Stimulated activated CD8-positive, alpha-beta memory T cell treated with anti-CD3 and anti-CD28 coated beads, Interleukin-2, amount 100 ng/mL, for 48 hours (primary cell): ENCODE measurements around the gene PLBD2.

ENCODE experiments used
- DNase-seq, 2 donors: peaks; one replicate each; pipeline ENCODE4 v3.0.0-alpha.2; 2020; ENCODE audit warnings: low read depth in 2 of 2

Gene PLBD2, protein sequence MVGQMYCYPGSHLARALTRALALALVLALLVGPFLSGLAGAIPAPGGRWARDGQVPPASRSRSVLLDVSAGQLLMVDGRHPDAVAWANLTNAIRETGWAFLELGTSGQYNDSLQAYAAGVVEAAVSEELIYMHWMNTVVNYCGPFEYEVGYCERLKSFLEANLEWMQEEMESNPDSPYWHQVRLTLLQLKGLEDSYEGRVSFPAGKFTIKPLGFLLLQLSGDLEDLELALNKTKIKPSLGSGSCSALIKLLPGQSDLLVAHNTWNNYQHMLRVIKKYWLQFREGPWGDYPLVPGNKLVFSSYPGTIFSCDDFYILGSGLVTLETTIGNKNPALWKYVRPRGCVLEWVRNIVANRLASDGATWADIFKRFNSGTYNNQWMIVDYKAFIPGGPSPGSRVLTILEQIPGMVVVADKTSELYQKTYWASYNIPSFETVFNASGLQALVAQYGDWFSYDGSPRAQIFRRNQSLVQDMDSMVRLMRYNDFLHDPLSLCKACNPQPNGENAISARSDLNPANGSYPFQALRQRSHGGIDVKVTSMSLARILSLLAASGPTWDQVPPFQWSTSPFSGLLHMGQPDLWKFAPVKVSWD

DNA sequence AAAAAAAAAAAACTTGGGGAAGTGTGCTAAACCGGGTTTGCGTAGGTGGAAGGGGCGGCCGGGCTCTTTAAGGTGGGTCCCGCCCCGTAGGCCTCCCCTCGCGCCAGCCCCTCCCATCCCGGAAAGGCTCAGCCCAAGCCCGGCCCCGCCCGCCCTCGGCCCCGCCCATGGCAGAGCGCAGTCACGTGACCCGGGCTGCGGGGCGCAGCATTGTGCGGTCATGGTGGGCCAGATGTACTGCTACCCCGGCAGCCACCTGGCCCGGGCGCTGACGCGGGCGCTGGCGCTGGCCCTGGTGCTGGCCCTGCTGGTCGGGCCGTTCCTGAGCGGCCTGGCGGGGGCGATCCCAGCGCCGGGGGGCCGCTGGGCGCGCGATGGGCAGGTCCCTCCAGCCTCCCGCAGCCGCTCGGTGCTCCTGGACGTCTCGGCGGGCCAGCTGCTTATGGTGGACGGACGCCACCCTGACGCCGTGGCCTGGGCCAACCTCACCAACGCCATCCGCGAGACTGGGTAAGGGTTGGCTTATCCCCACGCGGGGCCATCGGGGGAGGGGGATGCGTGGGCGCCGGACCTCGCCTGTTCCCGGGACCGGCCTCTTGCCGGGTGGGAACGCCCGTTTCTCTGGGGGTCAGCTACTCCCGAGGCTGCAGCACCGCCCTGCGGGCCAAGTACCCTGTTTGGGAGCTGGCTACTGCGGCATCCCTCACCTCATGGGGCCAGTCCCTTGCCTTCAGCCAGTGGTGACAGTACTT is at the start of gene PLBD2:
Gene PLBD2, plus strand, starts transcription at position 207 of the 752 bp plus-strand sequence. Its CDS starts 14 bp downstream, at position 221.
- peak; percentile 90 to 93 for DNase-seq

DNA sequence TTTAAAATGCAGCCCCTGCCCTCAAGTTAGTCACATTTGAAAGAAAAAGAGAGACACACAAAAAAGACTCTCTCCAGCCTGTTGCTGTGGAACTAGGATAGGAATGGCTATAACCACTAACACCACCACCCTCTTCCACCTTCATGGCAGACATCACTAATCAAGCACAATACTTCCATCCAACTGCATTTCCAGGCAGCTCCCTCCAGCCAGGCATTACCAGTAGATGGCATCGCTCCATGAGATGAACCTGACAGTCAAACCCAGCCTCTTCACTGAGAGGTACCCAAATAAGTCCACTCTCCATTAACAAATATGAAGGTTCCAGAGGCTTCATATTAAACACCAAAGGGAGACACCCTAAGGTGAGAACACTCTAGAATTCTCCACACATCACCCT is 47.9 kb upstream of the PLBD2 start:
- no peak for DNase-seq

DNA sequence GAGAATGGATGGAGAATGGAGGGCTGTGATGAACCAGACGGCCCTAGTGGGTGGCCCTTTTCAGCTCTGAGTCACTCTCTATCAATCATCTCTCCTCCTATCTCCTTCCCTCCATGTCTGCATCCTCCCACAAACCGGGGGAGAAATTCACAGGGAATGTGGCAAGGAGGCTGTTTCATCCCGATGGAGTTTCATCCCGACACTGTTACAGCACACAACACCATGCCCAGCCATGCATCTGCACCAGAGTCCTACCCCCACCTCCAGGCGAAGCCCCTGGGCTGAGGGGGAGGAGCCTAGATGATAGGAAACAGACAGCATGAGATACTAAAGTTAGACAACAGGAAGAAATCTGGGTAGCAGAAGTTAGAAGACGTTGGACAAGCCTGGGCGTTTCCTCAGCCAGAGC is 44.3 kb upstream of the PLBD2 start:
- DNase-seq = no peak

DNA sequence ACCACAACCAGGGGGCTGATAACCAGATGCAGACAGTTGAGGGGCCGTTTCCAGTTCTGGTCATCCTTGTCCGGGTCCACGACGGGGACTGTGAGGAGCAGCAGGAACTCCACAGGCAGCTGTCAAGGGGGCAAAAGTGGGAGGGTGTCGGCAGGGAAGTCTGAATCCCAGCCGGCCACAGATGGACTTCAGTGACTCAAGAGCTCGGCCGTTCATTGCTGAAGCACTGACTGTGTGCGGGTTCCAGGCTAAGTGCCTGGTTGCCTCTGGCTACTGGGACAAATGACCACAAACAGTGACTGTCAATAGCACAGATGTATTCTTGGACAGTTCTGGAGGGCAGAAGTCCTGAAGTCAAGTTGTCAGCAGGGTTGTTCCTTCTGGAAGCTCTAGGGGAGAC is 43.0 kb upstream of the PLBD2 start:
- no peak for DNase-seq

DNA sequence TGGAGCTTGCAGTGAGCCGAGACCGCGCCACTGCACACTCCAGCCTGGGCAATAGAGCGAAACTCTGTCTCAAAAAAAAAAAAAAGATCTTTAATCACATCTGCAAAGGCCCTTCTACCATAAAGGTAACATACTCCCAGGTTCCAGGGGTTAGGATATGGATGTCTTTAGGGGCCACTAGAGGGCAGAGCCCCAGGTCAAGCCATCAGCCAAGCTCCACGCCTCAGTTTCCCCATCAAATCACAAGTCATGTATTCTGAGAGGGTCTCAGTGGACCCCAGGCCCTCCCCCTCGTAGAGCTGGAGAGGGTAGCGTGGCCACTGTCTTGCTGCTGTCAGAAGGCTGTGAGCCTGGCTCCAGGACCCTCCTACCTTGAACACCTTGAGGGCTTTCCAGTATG is 42.2 kb upstream of the PLBD2 start:
- no peak for DNase-seq

DNA sequence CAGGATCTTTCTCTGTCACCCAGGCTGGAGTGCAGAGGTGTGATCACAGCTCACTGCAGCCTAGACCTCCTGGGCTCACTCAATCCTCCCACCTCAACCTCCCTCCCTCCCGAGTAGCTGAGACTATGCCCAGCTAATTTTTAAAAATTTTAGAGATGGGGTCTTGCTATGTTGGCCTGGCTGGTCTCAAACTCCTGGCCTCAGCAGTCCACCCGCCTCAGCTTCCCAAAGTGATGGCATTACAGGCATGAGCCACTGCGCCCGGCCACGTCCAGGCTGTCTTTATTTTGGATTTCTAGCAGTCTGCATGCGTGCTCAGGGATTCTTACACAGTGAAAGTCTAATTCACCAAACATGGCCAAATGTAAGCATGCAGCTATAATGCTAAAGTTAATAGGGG is 41.3 kb upstream of the PLBD2 start:
- no peak for DNase-seq

DNA sequence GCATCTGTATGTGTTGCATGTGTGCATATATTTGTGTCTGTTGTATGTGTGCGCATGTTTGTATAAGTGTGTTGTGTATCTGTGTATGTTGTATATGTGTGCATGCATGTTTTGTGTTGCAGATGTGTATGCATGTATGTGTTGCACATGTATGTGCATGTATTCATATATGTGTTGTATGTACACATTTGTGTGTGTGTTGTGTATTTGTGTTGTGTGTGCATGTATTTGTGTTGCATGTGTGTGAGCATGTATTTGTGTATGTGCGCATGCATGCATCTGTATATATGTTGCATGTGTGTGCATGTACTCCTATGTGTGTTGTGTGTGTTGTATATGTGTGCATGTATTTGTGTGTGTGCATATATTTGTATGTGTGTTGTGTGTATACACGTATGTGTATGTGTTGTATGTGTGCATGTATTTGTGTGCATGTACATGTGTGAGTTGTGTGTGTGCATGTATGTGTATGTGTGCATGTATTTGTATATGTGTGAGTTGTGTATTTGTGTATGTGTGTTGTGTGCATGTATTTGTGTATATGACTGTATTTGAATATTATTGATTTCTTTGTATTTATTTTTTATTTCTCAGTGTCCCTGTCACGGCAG is 40.2 kb upstream of the PLBD2 start:
- no peak for DNase-seq

DNA sequence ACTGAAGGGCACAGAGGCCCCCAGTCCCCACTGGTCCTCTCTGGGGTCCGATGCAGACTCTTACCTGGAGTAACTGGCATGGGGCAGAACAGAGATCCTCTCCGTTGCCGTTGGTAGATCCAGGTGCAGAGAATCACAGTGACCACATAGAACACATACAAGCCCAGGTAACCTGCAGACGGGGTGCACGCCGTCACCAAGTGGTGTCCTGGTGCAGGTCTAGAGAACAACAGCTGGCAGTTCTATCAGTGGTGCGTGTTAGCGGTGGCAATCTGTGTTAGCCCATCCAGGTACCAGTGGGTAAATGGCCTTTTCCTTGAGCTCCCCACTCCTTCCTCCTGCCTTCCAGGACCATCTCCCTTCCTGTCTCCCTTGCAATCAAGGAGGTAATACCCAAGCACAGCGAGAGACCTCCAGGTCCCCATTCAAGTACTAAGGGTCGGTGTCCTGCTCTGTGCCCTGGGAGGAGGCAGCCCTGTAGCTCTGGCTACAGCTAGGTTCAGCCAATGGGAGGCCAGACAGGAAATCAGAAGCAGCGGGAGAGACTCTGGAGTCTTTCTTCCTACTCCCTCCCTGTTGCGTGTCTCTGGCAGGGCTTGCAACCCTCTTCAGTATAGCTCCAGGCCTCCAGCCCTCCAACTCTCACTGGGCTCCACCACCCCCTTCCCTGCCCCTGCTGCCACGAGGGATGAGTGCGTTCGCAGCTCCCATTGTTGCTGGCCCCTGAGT is 39.3 kb upstream of the PLBD2 start:
- no peak for DNase-seq

DNA sequence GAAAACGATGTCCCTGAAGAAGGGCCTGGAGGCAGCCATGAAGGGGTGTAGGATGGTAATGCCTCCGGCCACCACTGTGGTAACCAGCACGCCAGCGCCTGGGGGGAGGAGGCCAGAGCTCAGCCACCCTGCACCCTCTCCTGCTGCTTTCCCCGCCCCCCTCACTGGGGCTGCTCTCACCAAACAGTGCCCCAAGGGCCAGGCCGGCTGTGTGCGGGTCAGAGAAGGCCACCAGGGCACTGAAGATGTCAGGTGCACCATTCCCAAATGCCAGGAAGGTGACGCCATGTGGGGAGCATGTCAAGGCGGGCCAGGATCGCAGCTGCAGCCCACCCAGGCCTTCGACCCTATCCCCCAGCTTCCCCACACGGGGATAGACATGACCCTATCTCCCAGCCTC is 38.0 kb upstream of the PLBD2 start:
- DNase-seq = no peak

DNA sequence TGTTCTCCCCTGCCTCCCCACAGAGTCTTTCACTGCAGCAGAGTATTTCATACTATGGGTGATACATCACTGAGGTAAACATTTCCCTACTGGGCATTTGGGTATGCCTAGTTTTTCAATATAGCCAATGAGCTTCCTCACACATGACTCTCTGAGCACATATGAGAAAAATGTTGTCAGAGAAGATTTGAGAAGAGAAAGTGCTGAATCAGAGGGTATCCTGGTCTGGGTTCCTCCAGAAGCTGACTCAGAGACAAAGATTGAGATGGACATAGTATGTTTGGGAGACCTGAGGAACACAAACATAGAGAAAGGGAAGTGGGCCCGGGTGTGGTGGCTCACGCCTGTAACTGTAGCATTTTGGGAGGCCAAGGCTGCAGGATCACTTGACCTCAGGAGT is 36.0 kb upstream of the PLBD2 start:
- DNase-seq = no peak

DNA sequence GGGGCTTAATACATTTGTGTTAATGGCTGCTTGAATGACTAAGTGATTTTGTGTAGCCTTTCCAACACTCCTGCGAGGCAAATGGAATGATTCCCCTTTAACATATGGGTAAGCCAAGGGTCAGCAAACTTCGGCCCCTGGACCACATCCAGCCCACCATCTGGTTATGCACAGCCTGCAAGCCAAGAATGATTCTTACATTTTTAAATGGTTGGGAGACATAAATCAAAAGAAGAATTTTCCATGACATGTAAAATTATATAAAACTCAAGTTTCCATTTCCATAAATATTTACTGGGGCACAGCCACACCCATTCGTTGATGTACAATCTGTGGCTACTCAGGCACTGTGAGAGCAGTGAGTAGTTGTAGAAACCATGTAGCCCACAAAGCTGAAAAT is 32.5 kb upstream of the PLBD2 start:
- DNase-seq = no peak

DNA sequence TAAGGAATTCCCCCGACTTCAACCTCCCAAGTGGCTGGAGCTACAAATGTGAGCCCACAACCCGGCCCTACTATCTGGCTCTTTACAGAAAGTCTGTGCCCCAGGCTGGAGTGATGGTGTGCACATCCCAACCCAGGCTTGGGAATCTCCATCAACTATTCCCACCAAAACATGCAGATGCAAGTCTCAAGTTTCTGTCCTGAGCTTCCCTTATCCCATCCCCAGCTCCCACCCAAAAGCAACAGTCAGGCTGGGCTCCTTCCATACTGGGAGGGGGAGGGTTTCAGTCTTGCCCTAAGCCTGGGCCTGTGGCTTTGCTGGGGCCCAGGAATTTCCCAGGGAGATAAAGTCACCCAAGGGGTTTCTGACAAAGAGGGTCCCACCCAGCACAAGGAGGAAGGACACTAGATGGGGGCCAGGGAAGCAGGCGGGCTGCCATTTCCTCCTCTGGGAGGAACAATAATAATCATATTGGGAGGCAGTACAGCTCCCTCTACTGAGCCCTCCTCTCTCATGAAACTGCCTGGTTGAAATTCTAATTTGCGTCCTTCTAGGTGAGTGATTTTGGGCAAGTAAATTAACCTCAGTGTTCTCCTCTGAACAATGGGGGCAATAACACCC is 31.5 kb upstream of the PLBD2 start:
- no peak for DNase-seq

DNA sequence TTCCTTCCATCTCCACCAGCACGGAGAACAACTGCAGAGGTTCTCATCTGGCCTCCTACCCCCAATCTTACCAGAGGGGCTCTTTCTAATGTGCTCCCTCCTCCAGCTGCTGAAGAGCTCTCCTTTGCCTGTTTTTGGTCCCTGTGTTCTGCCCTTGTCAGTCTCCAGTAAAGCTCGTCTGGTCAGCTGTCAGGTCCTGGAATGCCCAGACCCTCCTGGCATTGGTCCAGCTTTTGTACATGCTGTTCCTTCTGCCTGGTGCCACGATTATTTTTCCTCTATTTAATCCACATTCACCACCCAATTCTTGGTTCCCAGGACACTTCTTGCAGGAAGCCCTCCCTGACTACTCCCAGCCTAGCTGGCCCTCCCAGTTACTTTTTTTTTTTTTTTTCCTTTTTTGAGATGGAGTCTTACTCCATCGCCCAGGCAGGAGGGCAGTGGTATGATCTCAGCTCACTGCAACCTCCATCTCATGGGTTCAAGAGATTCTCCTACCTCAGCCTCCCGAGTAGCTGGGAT is 30.0 kb upstream of the PLBD2 start:
- DNase-seq = no peak

DNA sequence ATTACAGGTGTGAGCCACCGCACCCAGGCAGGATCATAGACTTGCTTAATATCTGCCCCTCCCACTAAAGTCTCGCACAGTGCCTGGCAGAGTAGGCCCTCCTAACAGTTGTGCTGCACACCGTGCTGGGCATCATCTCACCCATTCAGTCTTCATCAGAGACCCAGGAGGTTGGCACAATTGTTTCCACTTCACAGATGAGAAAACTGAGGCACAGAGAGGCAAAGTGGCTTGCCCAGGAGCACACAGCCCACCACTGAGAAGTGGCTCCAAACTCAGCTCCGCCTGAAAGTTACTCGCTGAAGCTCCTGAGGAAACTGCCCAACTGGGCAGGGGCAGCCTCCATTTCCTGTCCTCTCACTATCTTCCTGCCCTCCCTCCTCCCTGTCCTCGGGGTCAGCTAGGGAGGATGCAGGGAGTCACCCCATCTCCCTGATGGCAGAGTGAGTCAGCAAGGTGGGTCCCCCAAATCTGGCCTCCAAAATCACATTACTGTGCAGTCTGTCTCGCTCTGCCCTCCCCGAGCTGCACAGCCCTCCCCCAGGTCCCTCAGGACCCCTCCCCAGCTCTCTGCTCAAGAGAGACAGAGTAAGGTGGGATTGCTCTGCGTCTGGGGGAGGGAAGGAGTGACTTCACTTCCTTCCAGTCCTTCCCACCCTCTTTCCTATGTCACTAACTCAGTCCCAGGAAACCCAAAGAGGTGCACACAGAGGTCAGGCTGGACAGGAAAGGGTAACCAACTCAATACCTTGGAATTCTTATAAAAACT is 29.2 kb upstream of the PLBD2 start:
- no peak for DNase-seq

DNA sequence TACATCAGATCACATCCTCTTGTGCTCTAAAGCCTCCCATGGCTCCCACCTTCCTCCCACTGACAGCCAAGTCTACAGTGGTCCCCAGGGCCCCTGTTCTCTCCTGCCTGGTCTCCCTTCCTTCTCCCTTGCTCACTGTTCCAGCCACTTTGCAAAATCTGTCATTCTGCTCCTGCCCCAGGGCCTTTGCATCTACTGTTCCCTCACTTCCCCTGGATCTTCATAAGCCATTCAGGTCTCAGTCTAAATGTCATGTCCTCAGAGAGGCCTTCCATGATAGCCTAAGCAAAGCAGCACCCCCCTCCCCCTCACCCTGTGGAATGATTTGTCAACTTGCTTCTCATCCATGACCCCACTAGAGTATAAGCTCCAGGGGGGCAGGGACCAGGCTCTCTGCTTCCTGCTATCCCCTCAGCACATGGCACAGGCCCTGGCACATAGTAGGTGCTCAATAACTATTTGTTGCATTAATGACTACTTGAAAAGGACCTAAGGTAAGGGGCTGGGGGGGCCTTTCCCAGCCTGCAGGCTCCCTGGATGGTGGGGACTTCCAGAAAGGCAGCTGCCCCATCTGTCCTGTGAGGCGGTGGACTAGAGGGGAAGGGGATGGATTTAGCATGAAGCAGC is 28.5 kb upstream of the PLBD2 start:
- no peak for DNase-seq

DNA sequence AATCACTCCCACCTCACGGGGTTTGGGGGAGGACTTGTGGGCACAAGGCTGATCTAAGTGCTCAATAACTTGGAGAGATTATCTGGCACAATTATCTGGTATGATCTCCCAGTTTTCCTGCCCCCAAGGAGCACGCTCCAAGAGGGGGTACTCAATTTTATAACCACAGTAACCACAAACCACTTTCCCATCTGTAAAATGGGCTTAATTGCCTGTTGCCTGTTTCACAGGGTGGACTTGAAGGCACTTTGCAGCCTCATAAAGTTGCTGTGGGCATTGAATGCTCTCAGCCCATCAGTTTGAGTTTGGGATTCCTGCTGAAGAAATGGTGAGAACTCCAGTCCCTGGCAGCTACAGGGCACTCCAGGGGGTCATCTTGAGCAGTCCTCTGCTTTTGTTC is 27.9 kb upstream of the PLBD2 start:
- DNase-seq = no peak

DNA sequence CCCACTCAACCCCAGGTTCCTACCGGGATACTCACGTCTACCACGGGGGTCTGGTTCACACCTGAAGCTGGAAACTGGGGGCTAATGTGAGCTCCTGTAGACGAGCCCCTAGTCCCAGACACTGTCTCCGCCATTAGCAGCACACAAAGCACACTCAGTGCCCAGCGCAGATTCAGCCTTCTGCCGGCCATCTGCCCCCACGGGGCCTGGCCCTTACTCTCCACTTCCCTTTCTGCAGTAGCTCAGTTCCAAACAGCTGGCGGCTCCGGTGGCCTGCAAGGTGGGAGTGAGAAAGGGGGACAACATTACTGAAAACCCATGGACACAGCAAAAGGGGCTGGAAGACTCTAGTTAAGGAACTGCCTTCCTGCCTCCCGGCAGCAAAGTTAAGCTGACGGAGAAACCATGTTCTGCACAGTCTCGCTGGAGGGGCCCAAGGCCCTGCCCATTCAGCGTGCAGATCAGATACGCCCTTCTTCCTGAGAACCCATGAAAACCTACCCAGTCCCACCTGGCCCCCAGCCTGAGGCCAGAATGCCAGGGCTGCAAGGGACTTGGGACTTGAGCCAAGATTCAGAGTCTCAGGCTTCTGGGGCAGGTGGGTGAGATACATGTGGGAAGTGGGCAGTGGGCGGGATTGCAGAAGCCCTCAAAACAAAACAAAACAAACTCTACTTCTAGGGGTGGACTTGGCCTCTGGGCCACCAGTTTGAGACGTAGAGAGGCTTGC is 25.5 kb upstream of the PLBD2 start:
- no peak for DNase-seq

DNA sequence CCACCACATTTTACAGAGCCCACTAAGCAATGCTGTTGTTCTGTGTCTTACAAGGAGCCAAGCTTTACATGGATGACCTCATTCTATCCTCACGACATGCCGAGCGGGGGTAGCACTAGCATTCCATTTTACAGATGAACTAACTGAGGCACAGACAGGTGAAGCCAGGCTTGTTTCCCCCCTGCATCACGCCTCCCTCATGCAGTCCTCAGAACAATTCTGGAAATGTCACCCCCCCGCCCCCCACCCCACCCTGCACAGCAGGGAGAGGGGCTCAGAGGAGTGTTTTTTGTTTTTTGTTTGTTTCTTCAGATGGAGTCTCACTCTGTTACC is 25.0 kb upstream of the PLBD2 start:
- DNase-seq = no peak
